GM21825 (cell line): Measurements from ENCODE around the gene OXTR.

Experiments used
- ATAC-seq: cut with Tn5 transposase; IDR thresholded peaks from one replicate; pipeline ENCODE4 v1.9.1; 2021; ENCODE audit warnings: mild to moderate bottlenecking, moderate library complexity; ENCODE audit not compliant: unreplicated experiment

OXTR gene

GRCh38 chr3:8769088-8769822 lies at the start of gene OXTR:
OXTR (minus strand) TSS chr3:8769613; CDS start chr3:8768187, 1,426 bp downstream.
- ATAC-seq: peak; percentile 57

GRCh38 chr3:8817486-8817885 lies 48.1 kb upstream of the OXTR start:
- no peak for ATAC-seq

- no peak for ATAC-seq
Measured at GRCh38 chr3:8816106-8816505, 46.7 kb upstream of the OXTR start.

GRCh38 chr3:8813411-8813810 lies 44.0 kb upstream of the OXTR start:
- no peak for ATAC-seq

- ATAC-seq: no peak
Measured at GRCh38 chr3:8810561-8810960, 41.1 kb upstream of the OXTR start.

- no peak for ATAC-seq
Measured at GRCh38 chr3:8805774-8806173, 36.4 kb upstream of the OXTR start.

- no peak for ATAC-seq
Measured at GRCh38 chr3:8802256-8802655, 32.8 kb upstream of the OXTR start.

- ATAC-seq: no peak
Measured at GRCh38 chr3:8800016-8800415, 30.6 kb upstream of the OXTR start.

GRCh38 chr3:8794247-8794646 lies 24.8 kb upstream of the OXTR start:
- no peak for ATAC-seq

GRCh38 chr3:8793242-8793641 lies 23.8 kb upstream of the OXTR start:
- ATAC-seq: no peak

GRCh38 chr3:8790529-8790928 lies 21.1 kb upstream of the OXTR start:
- no peak for ATAC-seq

GRCh38 chr3:8784676-8785435 lies 15.4 kb upstream of the OXTR start:
- no peak for ATAC-seq

GRCh38 chr3:8780279-8780678 lies 10.9 kb upstream of the OXTR start:
- ATAC-seq: no peak

GRCh38 chr3:8778475-8778874 lies 9.1 kb upstream of the OXTR start:
- no peak for ATAC-seq

- no peak for ATAC-seq
Measured at GRCh38 chr3:8777978-8778267, 8.5 kb upstream of the OXTR start.

GRCh38 chr3:8777201-8777977 lies 8.0 kb upstream of the OXTR start:
- no peak for ATAC-seq

- no peak for ATAC-seq
Measured at GRCh38 chr3:8776406-8776805, 7.0 kb upstream of the OXTR start.

GRCh38 chr3:8775602-8776001 lies 6.2 kb upstream of the OXTR start:
- ATAC-seq: no peak

- ATAC-seq: no peak
Measured at GRCh38 chr3:8775181-8775580, 5.8 kb upstream of the OXTR start.

GRCh38 chr3:8773941-8774542 lies 4.6 kb upstream of the OXTR start:
- ATAC-seq: no peak

- ATAC-seq: peak; percentile 27
Measured at GRCh38 chr3:8768364-8769087, 887 bp downstream of the OXTR start.
